Measurements from ENCODE around the gene ERC2.

- TF ChIP-seq, protein P1, sequence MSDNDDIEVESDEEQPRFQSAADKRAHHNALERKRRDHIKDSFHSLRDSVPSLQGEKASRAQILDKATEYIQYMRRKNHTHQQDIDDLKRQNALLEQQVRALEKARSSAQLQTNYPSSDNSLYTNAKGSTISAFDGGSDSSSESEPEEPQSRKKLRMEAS (IDR thresholded peaks at IDR 0.05) = no peak
- TF ChIP-seq REST (IDR thresholded peaks at IDR 0.05; ENCODE audit: low read depth) (no peak), RAD21 (IDR thresholded peaks at IDR 0.05; ENCODE audit: low read depth) (no peak), CEBPB (IDR thresholded peaks at IDR 0.05) (no peak), TCF12 (IDR thresholded peaks at IDR 0.05; ENCODE audit: low read depth) (no peak), YY1 (IDR thresholded peaks at IDR 0.05; ENCODE audit: low read depth) (no peak), EP300 (IDR thresholded peaks at IDR 0.05; ENCODE audit: borderline replicate concordance) (no peak), FOXM1 (IDR thresholded peaks at IDR 0.05; ENCODE audit: borderline replicate concordance, low read depth) (no peak), CREB1 (IDR thresholded peaks at IDR 0.05; ENCODE audit: low read depth) (no peak), TEAD4 (IDR thresholded peaks at IDR 0.05) (no peak), TAF1 (IDR thresholded peaks at IDR 0.05; ENCODE audit: low read depth) (no peak)
- TF ChIP-seq, protein P2, sequence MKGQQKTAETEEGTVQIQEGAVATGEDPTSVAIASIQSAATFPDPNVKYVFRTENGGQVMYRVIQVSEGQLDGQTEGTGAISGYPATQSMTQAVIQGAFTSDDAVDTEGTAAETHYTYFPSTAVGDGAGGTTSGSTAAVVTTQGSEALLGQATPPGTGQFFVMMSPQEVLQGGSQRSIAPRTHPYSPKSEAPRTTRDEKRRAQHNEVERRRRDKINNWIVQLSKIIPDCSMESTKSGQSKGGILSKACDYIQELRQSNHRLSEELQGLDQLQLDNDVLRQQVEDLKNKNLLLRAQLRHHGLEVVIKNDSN (IDR thresholded peaks at IDR 0.05) = no peak
These were observed 721.4 kb downstream of the ERC2 start for GRCh38 chr3:55746808-55747413.

Measured in Ishikawa (cell line).